Smooth muscle cell (in vitro differentiated cells): Measurements from ENCODE around the gene USP19. TPM values are rescaled to one million over a fixed set of nuclear protein-coding genes. Genes with fewer than 3 reads are reported as not detected.
A peak's percentile ranks its signal among the peaks of the same experiment; 100 is the strongest.

ENCODE experiments used
- DNase-seq: peaks from one replicate; lab custom pipeline; 2025; ENCODE audit not compliant: unreplicated experiment; lab: John Stamatoyannopoulos, UW
- H2AFZ ChIP-seq: fragments of 200-600 bp; sonication (generic); 2 replicates; pipeline ENCODE4 v1.6.0; 2016; ENCODE audit warnings: antibody characterized with exemption, low read depth, mild to moderate bottlenecking
- H3F3A ChIP-seq: fragments of 200-600 bp; sonication (generic); 2 replicates; pipeline ENCODE4 v1.6.0; 2017; ENCODE audit warnings: antibody characterized with exemption, low read depth
- H3K27ac ChIP-seq: fragments of 200-600 bp; sonication (generic); 2 replicates; pipeline ENCODE4 v1.5.1; 2016; ENCODE audit warnings: low read depth, mild to moderate bottlenecking
- H3K27me3 ChIP-seq: fragments of 200-600 bp; sonication (generic); 2 replicates; pipeline ENCODE4 v1.6.1; 2016; ENCODE audit warnings: low read depth, mild to moderate bottlenecking
- H3K36me3 ChIP-seq: fragments of 200-600 bp; sonication (generic); 2 replicates; pipeline ENCODE4 v1.5.1; 2016; ENCODE audit warnings: low read depth
- H3K4me1 ChIP-seq: fragments of 200-600 bp; sonication (generic); 2 replicates; pipeline ENCODE4 v1.5.1; 2016; ENCODE audit warnings: low read depth
- H3K4me2 ChIP-seq: fragments of 200-600 bp; sonication (generic); 2 replicates; pipeline ENCODE4 v1.6.0; 2016; ENCODE audit warnings: mild to moderate bottlenecking
- H3K4me3 ChIP-seq: fragments of 200-600 bp; sonication (generic); 2 replicates; pipeline ENCODE4 v1.5.1; 2016; ENCODE audit warnings: mild to moderate bottlenecking
- H3K79me2 ChIP-seq: fragments of 200-600 bp; sonication (generic); 2 replicates; pipeline ENCODE4 v1.6.0; 2016; ENCODE audit warnings: low read depth, mild to moderate bottlenecking
- H3K9ac ChIP-seq: fragments of 200-600 bp; sonication (generic); 2 replicates; pipeline ENCODE4 v1.6.0; 2016; ENCODE audit warnings: low read depth
- H3K9me3 ChIP-seq: fragments of 200-600 bp; sonication (generic); replicated peaks from 2 replicates; pipeline ENCODE4 v1.5.1; 2016; ENCODE audit warnings: low read depth
- H4K20me1 ChIP-seq: fragments of 200-600 bp; sonication (generic); 2 replicates; pipeline ENCODE4 v1.6.0; 2016; ENCODE audit warnings: low read depth
- CTCF ChIP-seq: fragments of 200-600 bp; sonication (generic); IDR thresholded peaks from 2 replicates; pipeline ENCODE4 v1.5.1; 2017; ENCODE audit warnings: borderline replicate concordance, mild to moderate bottlenecking, antibody characterized with exemption; ENCODE audit not compliant: insufficient read depth, poor library complexity, severe bottlenecking
- WGBS: methylation state at CpG from one replicate; pipeline ENCODE4 v1.1.7; 2016; ENCODE audit warnings: low lambda C conversion rate; 5-methylcytosine and 5-hydroxymethylcytosine counted together
- polyA plus RNA-seq: library from polyadenylated mRNA; unstranded; fragments of >200 nt; fragmentation: Nextera tagmentation; extraction: Ambion mirVana; gene quantifications from 2 replicates; pipeline ENCODE4 v1.2.1, GENCODE V29; 2016
- total RNA-seq: library from RNA; depleted of rRNA; stranded (reverse); fragments of >200 nt; gene quantifications from 2 replicates; pipeline ENCODE4 v1.2.3, GENCODE V29; 2014

USP19 gene
- total and polyA plus RNA-seq, 2 experiments from 2014 or later: 21.1 to 22.1 TPM

GRCh38 chr3:49131576-49131975 is 11.0 kb upstream of the USP19 start:
- Histone ChIP-seq H3K4me2 (peak overlapping the region; percentile 97), H3K4me1 (peaks cover 14% of the 10 kb centered on the region), H3F3A (no peaks in the 10 kb centered on the region), H3K27ac (no peak overlapping the region), H3K9me3 (no peaks in the 10 kb centered on the region), H3K36me3 (no peaks in the 10 kb centered on the region), H4K20me1 (peaks cover 4% of the 10 kb centered on the region), H2AFZ (no peak overlapping the region), H3K79me2 (peaks cover 43% of the 10 kb centered on the region), H3K27me3 (no peaks in the 10 kb centered on the region), H3K9ac (peak overlapping the region; percentile 72), H3K4me3 (peak overlapping the region; percentile 86)
- 95% methylated on average over 6 of the region's 6 CpGs for WGBS
- no peak for TF ChIP-seq CTCF
- no peak for DNase-seq

GRCh38 chr3:49131040-49131439 is 10.4 kb upstream of the USP19 start:
- no peaks in the 10 kb centered on the region for H3F3A ChIP-seq
- no peak overlapping the region for H3K4me3 ChIP-seq
- peaks cover 14% of the 10 kb centered on the region for H3K4me1 ChIP-seq
- WGBS: 98% methylated on average over 12 of the region's 12 CpGs
- no peak overlapping the region for H3K4me2 ChIP-seq
- no peaks in the 10 kb centered on the region for H3K27me3 ChIP-seq
- no peak for DNase-seq
- H3K9ac ChIP-seq: no peak overlapping the region
- H3K9me3 ChIP-seq: no peaks in the 10 kb centered on the region
- no peak for TF ChIP-seq CTCF
- peaks cover 44% of the 10 kb centered on the region for H3K79me2 ChIP-seq
- H3K36me3 ChIP-seq: no peaks in the 10 kb centered on the region
- no peak overlapping the region for H3K27ac ChIP-seq
- peaks cover 4% of the 10 kb centered on the region for H4K20me1 ChIP-seq
- no peak overlapping the region for H2AFZ ChIP-seq

DNA sequence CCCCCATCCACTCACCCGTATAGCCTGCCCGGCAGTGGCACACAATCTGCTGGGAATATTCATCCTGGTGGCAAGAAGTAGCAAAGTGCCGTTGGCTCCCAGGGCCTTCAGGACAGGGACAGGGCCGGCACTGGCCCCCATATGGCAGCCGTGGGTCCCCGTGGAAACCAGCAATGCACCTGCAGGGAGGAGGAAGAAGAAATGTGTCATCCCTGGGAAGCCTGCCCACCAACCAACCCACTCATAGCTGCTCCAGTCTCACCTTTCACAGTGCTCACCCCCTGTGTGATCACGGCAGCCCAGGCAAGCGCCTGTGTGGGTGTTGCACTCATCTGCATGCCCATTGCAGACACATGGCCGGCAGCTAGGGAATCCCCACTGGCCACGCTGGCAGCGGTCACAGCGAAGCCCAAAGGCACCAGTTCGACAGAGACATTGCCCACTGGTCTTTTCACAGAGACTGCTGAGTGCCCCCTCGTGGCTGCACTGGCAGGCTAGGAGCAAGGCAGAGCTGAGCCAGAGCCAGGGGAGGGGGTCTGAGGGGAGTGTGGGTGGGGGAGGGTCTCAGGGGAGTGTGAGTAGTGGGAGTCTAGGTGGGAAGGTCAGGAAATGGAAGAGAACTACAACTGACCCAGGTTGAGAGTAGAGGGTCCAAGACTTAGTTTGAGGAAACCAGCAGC is 4.5 kb upstream of the USP19 start:
- Histone ChIP-seq H3K36me3 (no peaks in the 10 kb centered on the region), H3K27me3 (no peaks in the 10 kb centered on the region), H3K27ac (no peak overlapping the region), H3K4me2 (no peak overlapping the region), H3F3A (peaks cover 9% of the 10 kb centered on the region), H3K4me1 (no peaks in the 10 kb centered on the region), H3K4me3 (no peak overlapping the region), H3K79me2 (peaks cover 18% of the 10 kb centered on the region), H3K9me3 (no peaks in the 10 kb centered on the region), H2AFZ (no peak overlapping the region), H3K9ac (no peak overlapping the region), H4K20me1 (no peaks in the 10 kb centered on the region)
- no peak for DNase-seq
- WGBS: 96% methylated on average over 14 of the region's 14 CpGs
- TF ChIP-seq CTCF: no peak

GRCh38 chr3:49124203-49124602 is 3.6 kb upstream of the USP19 start:
- no peak for DNase-seq
- no peak for TF ChIP-seq CTCF
- WGBS: 96% methylated on average over 7 of the region's 7 CpGs

More at GRCh38 chr3:49124203-49124602, 3.6 kb upstream of the USP19 start:
- Histone ChIP-seq H3F3A (peaks cover 15% of the 10 kb centered on the region), H2AFZ (no peak overlapping the region), H3K9me3 (no peaks in the 10 kb centered on the region), H3K4me2 (no peak overlapping the region), H3K4me1 (peaks cover 5% of the 10 kb centered on the region), H3K27ac (no peak overlapping the region), H3K36me3 (no peaks in the 10 kb centered on the region), H3K4me3 (no peak overlapping the region), H3K9ac (no peak overlapping the region), H4K20me1 (no peaks in the 10 kb centered on the region), H3K27me3 (no peaks in the 10 kb centered on the region), H3K79me2 (peaks cover 17% of the 10 kb centered on the region)
